Inferior parietal cortex (tissue), 1 donor: ENCODE data around the gene EBNA1BP2.
"Not testable (repeated sequence)": the region's sequence is repeated elsewhere in the genome, so short reads cannot be mapped to it uniquely, and the experiment has no call there.

Source experiments
- DNase-seq: peaks from one replicate; pipeline ENCODE4 v3.0.0-alpha.2; 2016; ENCODE audit errors: extremely low spot score

Gene EBNA1BP2

GRCh38 chr1:43172527-43172972 lies 460 bp upstream of the EBNA1BP2 start:
- DNase-seq, result peak; percentile 61

- DNase-seq, result no peak
Observed at GRCh38 chr1:43171312-43171875, 696 bp downstream of the EBNA1BP2 start.

- DNase-seq, result no peak
Observed at GRCh38 chr1:43165765-43166164, 6.3 kb downstream of the EBNA1BP2 start.

- no peak for DNase-seq
Observed at GRCh38 chr1:43165162-43165561, 6.9 kb downstream of the EBNA1BP2 start.

- DNase-seq, result no peak
Observed at GRCh38 chr1:43156026-43156425, 16.1 kb downstream of the EBNA1BP2 start.

- no peak for DNase-seq
Observed at GRCh38 chr1:43153443-43153842, 18.6 kb downstream of the EBNA1BP2 start.

- DNase-seq, result no peak
Observed at GRCh38 chr1:43152866-43153265, 19.2 kb downstream of the EBNA1BP2 start.

GRCh38 chr1:43149889-43150288 lies 22.2 kb downstream of the EBNA1BP2 start:
- no peak for DNase-seq

GRCh38 chr1:43147625-43148327 lies 24.3 kb downstream of the EBNA1BP2 start:
- DNase-seq, result peak; percentile 10

- no peak for DNase-seq
Observed at GRCh38 chr1:43144237-43144636, 27.9 kb downstream of the EBNA1BP2 start.

- no peak for DNase-seq
Observed at GRCh38 chr1:43143441-43143888, 28.6 kb downstream of the EBNA1BP2 start.

- no peak for DNase-seq
Observed at GRCh38 chr1:43140583-43140982, 31.5 kb downstream of the EBNA1BP2 start.

GRCh38 chr1:43140010-43140409 lies 32.1 kb downstream of the EBNA1BP2 start:
- DNase-seq, result no peak

- not testable (repeated sequence) for DNase-seq
Observed at GRCh38 chr1:43139295-43139694, 32.8 kb downstream of the EBNA1BP2 start.

GRCh38 chr1:43137445-43138052 lies 34.5 kb downstream of the EBNA1BP2 start:
- peak; percentile 32 for DNase-seq

- no peak for DNase-seq
Observed at GRCh38 chr1:43135857-43136781, 36.0 kb downstream of the EBNA1BP2 start.

- no peak for DNase-seq
Observed at GRCh38 chr1:43134640-43135039, 37.5 kb downstream of the EBNA1BP2 start.

- DNase-seq, result no peak
Observed at GRCh38 chr1:43134068-43134467, 38.0 kb downstream of the EBNA1BP2 start.

GRCh38 chr1:43129426-43129825 lies 42.7 kb downstream of the EBNA1BP2 start:
- no peak for DNase-seq

GRCh38 chr1:43128816-43129215 lies 43.3 kb downstream of the EBNA1BP2 start:
- no peak for DNase-seq

GRCh38 chr1:43123031-43123430 lies 49.1 kb downstream of the EBNA1BP2 start:
- DNase-seq, result no peak
